Nephron progenitor cell (in vitro differentiated cells): Measurements from ENCODE around the gene LIFR.

Source experiments
- DNase-seq: peaks from one replicate; pipeline ENCODE4 v3.0.0; 2021
- H3K27ac Mint-ChIP-seq: 2 replicates; pipeline ENCODE4 v1.8.0; 2021; ENCODE audit warnings: mild to moderate bottlenecking, moderate library complexity, mixed read lengths
- H3K27me3 Mint-ChIP-seq: 2 replicates; pipeline ENCODE4 v1.8.0; 2021; ENCODE audit warnings: mild to moderate bottlenecking, low read depth, mixed read lengths; ENCODE audit not compliant: poor library complexity
- H3K36me3 Mint-ChIP-seq: 2 replicates; pipeline ENCODE4 v1.8.0; 2021; ENCODE audit warnings: low read depth, mixed read lengths
- H3K4me1 Mint-ChIP-seq: 2 replicates; pipeline ENCODE4 v1.8.0; 2021; ENCODE audit warnings: mixed read lengths
- H3K4me3 Mint-ChIP-seq: 2 replicates; pipeline ENCODE4 v1.8.0; 2021; ENCODE audit warnings: mild to moderate bottlenecking, moderate library complexity, mixed read lengths
- H3K9me3 Mint-ChIP-seq: 2 replicates; pipeline ENCODE4 v1.8.0; 2021; ENCODE audit warnings: mild to moderate bottlenecking, moderate library complexity, mixed read lengths
- TF ChIP-seq, protein P1 (sequence below): fragments of 200-600 bp; sonication (generic); IDR thresholded peaks from 2 replicates; pipeline ENCODE4 v1.5.0; 2021; ENCODE audit warnings: antibody characterized with exemption

The LIFR gene

DNA sequence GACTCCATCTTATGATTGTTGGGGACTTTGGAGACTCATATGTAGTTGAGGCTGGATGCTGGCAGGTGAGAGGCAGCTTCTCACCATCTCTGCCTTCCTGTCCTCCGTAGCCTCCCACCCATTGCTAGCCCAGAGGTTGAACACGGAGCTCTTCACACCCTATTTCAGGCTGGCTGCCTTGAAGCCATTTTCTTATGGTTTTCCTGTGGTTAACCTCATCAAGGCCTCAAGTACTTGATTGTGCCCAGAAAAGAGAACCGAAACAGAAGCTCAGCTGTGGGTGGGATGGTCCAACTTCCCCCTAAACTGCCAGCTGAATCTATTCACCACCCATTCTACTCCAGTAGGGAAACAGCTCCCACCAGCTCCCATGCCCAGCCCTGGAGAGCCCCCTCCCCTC is 102.9 kb downstream of the LIFR start:
- H3K36me3 Mint-ChIP-seq: peaks cover 9% of the 10 kb centered on the region
- peaks cover 6% of the 10 kb centered on the region for H3K27me3 Mint-ChIP-seq
- TF ChIP-seq, protein P1, sequence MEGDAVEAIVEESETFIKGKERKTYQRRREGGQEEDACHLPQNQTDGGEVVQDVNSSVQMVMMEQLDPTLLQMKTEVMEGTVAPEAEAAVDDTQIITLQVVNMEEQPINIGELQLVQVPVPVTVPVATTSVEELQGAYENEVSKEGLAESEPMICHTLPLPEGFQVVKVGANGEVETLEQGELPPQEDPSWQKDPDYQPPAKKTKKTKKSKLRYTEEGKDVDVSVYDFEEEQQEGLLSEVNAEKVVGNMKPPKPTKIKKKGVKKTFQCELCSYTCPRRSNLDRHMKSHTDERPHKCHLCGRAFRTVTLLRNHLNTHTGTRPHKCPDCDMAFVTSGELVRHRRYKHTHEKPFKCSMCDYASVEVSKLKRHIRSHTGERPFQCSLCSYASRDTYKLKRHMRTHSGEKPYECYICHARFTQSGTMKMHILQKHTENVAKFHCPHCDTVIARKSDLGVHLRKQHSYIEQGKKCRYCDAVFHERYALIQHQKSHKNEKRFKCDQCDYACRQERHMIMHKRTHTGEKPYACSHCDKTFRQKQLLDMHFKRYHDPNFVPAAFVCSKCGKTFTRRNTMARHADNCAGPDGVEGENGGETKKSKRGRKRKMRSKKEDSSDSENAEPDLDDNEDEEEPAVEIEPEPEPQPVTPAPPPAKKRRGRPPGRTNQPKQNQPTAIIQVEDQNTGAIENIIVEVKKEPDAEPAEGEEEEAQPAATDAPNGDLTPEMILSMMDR: no peak
- no peak overlapping the region for H3K4me3 Mint-ChIP-seq
- no peak for DNase-seq
- no peak overlapping the region for H3K27ac Mint-ChIP-seq
- peaks cover under 1% of the 10 kb centered on the region for H3K4me1 Mint-ChIP-seq
- no peaks in the 10 kb centered on the region for H3K9me3 Mint-ChIP-seq

DNA sequence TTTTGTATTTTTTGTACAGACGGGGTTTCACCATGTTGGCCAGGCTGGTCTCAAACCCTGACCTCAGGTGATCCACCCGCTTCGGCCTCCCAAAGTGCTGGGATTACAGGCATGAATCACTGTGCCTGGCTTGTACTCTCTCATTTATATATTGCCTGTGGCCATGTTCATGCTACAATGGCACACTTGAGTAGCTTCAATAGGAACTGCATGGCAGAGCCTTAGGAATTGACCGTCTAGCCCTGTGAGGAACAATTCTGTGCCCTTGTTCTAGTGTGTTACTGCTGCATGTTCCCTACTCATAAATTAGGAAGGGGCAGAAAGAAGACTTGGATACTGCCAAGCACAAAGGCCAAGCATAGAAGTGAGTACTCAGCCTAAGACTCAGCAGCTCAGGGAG is 104.2 kb downstream of the LIFR start:
- TF ChIP-seq, protein P1: no peak
- Mint-ChIP-seq H3K4me3 (no peak overlapping the region), H3K27me3 (peaks cover 6% of the 10 kb centered on the region), H3K27ac (no peak overlapping the region), H3K4me1 (peaks cover 7% of the 10 kb centered on the region), H3K9me3 (no peaks in the 10 kb centered on the region), H3K36me3 (no peaks in the 10 kb centered on the region)
- DNase-seq: no peak

DNA sequence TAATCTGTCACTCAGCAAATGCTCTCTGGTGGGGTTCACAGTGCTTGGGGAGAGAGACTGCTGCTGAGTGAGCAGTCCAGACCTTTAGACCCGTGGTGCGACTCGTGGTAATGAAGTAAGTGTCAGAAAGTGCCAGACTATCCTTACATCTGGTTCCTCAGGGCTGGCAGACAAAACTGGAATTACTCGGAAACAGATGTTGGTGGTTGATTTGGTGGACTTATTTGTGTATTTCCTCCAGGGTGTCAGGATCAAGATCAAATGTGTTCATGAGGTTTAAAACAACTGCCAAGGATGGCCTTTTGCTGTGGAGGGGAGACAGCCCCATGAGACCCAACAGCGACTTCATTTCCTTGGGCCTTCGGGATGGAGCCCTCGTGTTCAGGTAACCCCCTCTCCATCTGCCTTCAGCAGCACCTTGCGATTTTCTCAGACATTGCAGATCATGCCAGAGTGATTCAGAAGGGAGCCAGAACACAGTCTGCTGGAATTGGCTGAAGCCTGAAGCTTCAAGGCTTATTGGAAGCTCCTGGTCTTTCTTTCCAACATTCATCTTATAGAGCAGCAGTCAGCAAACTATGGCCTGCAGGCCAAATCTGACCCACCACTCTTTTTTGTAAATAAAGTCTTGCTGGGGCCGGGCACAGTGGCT is 105.2 kb downstream of the LIFR start:
- Mint-ChIP-seq H3K36me3 (no peaks in the 10 kb centered on the region), H3K9me3 (no peaks in the 10 kb centered on the region), H3K4me1 (peaks cover 7% of the 10 kb centered on the region), H3K27me3 (peaks cover 6% of the 10 kb centered on the region), H3K27ac (no peak overlapping the region), H3K4me3 (no peak overlapping the region)
- TF ChIP-seq, protein P1: no peak
- DNase-seq: no peak

DNA sequence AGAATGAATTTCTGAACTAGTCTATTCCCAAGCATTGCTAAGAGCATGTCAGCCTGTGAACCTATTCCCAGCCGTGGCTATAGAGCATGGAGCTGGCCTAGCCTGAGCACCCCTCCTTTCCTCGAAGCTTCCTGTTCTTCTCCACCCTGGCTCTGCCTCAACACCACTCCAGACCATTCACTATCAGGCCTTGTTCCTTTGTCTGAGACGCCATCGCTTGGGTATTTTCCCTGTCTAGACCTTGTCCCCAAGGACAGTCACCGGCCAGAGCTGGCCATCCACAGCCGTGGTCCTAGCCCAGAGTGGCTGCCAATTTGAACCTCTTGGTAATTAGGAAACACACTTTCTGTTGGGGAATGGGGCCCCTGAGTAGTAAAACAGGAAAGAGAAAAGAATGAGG is 105.8 kb downstream of the LIFR start:
- Mint-ChIP-seq H3K27me3 (peaks cover 5% of the 10 kb centered on the region), H3K36me3 (no peaks in the 10 kb centered on the region), H3K9me3 (no peaks in the 10 kb centered on the region), H3K4me1 (peaks cover 7% of the 10 kb centered on the region), H3K27ac (no peak overlapping the region), H3K4me3 (no peak overlapping the region)
- DNase-seq: no peak
- TF ChIP-seq, protein P1: no peak

DNA sequence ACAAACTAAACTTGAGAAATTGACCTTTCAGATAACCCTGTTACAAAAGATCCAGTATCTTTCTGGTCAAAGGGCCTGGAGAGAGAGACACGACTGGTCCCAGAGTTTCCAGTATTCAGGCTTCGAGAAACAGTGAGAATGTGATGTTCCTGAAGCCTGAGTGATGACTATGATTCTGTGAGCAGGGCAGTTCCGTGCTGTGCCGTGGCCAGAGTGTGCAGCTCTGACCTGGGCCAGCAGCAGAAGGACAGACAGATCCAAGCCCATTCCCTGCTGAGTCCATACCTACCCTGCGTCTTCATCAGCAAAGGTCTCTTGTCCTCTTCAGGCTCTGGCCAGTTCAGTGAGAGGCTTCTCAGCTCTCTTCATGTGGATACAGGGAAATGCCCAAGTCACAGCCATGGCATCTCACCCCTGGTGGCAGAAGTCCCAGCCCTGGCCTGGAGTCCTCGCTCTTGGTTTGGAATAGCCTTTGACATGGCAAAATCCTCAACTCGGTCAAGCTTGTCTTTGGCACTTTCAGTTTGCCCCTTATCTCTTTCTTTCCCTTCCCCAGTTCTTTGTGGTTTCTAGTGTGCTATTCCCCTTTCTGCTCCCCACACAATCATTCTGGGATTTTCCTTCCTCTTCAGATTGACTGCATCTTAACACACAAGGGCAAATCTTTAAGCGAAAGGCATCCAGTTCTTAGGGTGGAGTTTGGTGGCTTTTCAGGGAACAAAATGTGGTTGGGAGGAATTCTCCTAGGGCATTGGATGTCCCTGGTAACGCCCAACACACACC is 107.7 kb downstream of the LIFR start:
- peaks cover 5% of the 10 kb centered on the region for H3K27me3 Mint-ChIP-seq
- TF ChIP-seq, protein P1: no peak
- peaks cover 7% of the 10 kb centered on the region for H3K4me1 Mint-ChIP-seq
- DNase-seq: no peak
- no peaks in the 10 kb centered on the region for H3K9me3 Mint-ChIP-seq
- H3K4me3 Mint-ChIP-seq: no peak overlapping the region
- no peaks in the 10 kb centered on the region for H3K36me3 Mint-ChIP-seq
- H3K27ac Mint-ChIP-seq: peak overlapping the region; percentile 50
